ENCODE results near the gene PARP6. TPM values are rescaled to one million over a fixed set of nuclear protein-coding genes. Genes with fewer than 3 reads are reported as not detected.

PARP6 gene
- polyA plus RNA-seq, 4 donors, result 87.4 to 128 (median 97.6) TPM

DNA sequence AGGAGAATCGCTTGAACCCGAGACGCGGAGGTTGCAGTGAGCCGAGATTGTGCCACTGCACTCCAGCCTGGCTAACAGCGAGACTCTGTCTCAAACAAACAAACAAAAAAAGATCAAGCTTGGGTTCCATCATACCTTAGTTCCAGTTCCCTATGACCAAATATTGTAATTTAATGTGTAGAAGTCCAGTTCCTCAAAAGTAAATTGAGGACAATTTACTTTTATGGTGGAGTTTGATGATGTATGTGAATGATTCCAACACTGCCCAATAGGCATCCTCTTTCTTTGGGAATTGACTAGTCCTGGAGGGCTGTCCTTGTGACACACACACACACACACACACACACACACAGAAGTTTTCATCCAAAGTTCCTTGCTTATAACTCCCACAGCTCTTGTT lies 38.6 kb downstream of the PARP6 start:
- DNase-seq (ENCODE audit: low read depth in 4 of 4, low spot score in 3 of 4), result no peak

DNA sequence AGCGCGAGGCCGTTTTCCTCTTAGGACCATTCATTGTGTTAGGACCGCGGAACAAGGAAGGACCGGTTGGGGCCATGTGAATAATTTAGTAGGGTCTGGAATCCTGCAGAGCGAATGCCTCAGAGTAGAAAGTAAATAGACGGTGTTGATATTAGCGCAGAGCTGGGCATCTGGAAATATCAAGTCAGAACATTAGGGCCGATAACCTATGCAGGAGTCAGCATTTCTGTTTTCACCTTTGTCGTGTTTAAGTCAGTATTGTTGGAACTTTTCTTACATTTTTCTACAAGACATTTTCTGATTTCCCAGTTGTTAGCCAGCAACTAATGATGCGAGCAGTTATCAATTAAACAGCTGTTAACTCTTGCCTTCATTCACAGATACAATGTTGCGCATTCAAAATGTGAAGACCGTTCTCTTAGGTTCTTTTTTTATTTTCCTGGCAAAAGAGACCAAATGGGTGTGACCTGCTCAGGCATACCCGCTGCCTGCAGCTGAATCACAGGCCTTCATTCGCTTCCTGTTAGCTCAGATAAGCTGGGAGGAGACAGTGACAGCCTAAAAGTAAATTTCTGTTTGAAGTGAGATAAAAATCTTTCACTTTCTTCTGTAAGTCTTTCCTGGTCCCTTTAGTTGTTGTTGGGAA lies 40.4 kb downstream of the PARP6 start:
- no peak for DNase-seq (ENCODE audit: low read depth in 4 of 4, low spot score in 3 of 4)

DNA sequence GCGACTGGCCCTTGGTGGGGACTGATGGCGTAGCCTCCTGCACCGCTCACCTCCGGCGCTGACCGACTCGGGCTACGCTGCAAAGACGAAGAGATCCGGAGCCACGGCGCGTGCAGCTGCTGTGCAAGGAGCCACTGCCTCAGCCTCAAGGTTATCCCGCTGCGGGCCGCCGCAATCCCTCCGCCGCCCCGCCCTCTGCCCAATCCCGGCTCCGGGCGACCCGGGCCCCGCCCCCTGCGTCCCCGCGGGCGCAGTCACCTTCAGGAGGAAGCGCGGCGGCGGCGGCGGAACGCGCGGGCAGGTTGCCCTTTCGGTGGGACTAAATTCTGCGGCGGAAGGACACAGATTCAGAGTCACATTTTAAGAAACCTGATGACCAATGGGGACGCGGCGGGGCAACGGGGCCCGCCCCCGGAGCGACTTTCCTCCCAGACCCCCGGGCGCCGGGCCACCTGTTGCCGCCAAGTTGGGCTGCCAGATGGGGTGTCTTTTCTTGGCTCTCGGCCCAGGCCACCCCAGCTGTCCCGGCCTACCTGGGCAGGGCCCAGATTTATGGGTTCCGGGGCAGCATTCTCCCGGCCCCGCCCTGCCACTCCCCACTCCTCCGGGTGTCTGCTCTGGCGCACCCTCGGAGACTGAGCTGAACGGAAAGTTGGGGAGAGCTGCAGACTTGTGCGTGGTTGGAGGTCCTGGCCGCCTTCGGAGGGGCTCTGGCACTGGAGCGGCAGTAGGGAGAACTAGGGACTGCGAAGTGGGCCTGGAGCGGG lies 41.1 kb downstream of the PARP6 start, which contains the start of gene PKM:
PKM (minus strand) TSS at position 125 of the 767 bp plus-strand sequence. CDS start 12,093 bp downstream, outside the sequence.
- peak; percentile 92 to 96 (median 93) for DNase-seq (ENCODE audit: low read depth in 4 of 4, low spot score in 3 of 4)

DNA sequence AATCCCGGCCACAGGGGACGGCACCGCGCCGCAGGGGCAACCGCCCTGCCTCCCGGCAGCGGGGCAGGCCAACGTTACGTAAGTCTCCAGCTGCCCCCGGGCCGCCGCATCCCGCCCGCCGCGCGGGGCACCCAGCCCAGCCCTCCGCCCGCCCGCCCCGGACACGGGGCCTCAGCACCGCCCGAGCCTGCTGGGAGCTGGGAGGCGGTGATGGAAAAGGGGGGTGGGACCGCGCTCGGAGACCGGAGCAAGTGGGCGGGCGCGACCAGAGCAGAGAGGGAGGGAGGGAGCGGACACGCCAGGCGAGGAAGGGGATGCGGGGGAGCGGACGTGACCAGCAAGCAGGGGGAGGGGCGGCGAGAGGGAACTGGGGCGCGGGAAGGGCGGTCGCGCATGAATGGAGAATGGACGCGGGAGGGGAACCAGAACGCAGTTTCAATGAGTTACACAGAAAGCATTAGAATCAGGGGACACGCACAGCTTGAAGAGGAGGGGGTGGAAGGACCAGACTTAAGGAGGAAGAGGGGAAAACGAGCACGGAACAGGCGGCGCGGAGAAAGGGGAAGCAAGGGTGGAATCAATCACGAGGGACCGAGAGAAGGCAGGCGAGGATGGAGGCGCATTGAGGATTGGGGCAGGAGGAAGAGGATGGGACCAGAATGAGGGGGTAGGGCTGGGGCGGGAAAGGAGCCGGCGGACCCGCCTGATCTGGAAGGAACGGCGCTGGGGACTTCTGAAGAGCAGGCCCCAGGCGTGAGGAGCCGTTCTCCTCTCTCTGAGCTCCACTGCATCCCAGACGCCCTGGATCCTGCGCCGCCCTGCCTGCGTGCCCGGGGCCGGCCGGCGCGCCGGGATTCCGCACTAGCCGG lies 41.9 kb downstream of the PARP6 start:
- peak; percentile 77 to 89 (median 84) for DNase-seq (ENCODE audit: low read depth in 4 of 4, low spot score in 3 of 4)

DNA sequence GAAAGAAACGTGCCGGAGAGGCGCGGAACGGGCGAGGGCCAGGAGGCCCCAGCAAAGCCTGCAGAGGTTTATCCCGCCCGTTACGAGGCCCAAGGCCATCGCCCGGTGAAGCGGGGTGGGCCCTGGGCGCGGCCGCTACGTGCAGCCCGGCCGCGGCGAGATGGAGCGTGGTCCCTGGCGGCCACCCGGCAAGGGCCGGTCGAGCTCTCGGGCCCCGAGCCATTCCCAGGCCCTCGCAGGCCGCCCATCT lies 42.5 kb downstream of the PARP6 start:
- no peak for DNase-seq (ENCODE audit: low read depth in 4 of 4, low spot score in 3 of 4)

DNA sequence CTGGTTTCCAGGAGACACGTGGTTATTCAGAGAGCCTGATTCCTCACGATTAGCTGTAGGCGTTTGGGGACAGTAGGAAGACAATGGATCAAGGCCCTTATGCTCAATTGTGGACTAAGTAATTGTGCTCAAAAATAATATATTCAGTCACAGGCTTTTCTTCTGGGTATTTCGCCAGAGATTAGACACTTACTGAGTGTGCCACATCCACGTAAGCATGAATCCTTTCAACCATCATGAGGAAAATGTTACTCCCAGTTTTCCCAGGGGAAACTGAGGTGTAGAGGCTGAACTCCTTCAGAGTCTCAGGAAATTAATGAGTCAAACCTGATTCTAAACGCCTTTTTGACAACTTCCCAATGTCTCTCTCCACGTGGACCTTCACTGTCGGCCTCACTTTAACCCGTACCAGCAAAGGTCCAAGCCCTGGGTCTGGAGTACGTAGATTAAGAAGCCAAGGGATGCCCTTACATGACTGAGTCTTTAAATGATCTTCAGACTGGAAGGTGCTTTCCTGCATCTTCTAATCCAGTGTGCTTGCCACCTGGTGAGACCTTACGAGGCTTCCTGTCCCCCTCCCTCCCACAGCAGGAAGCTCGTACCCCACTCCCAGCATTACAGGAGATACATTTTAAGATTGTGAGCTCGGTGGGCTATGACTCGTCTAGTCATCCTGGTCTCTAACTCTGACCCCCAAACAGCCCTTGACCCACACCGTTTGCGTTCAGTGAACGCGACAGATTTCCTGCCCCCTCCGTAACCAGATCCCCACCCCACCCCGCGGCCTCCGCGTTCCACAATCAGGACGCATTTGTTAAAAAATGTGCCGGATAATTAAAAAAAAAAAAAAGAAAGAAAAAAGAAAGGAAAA lies 43.0 kb downstream of the PARP6 start:
- no peak for DNase-seq (ENCODE audit: low read depth in 4 of 4, low spot score in 3 of 4)

DNA sequence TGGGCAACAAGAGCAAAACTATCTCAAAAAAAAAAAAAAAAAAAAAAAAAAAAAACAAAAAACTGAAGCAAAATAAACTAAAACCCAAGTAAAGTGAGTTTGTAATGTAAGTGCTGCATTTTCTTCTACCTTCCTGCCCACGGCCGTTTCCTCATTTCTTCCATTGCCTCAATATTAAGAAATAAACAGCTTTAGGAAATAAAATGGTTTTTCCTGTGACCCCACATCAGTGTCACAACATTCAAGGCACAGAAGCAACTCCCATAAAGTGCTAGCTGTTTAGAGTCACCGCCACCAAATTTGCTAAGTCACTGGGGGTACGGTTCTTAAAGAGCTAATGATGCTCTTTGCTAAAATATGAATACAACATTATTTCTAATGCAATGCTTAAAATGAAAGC lies 44.6 kb downstream of the PARP6 start:
- DNase-seq (ENCODE audit: low read depth in 4 of 4, low spot score in 3 of 4), result no peak

DNA sequence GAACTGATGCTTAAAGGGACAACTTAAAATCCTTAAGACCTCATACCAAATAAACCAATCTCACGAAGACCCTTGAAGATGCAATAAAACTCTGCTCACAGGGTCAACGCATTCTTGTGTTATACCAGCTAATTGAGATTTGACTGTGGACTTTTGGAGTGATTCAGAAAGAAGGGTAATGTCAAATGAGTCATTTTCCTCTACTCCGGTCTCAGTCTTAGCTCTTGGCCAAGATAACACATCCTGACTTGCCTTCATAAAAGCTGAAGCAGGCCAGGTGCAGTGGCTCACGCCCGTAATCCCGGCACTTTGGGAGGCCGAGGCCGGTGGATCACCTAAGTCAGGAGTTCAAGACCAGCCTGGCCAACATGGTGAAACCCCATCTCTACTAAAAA lies 45.2 kb downstream of the PARP6 start:
- no peak for DNase-seq (ENCODE audit: low read depth in 4 of 4, low spot score in 3 of 4)

DNA sequence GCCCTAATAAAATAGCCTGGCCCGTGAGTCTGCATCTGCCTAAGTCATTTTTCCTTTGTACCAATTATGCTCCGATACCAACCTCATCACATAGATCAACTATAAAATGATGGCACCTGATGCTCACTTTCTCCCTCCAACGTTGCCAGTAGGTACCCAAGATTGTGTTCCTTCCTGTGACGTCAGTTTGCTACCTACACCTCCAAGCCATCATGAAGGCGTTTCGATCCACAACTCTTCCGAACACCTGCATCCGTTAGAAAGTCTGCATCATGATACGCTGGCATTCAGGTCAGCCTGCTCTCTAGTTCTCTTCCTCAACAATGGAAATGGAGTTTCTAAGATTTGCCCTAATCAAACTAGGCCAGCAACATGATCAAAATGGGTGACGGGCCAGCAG lies 49.1 kb downstream of the PARP6 start:
- no peak for DNase-seq (ENCODE audit: low read depth in 4 of 4, low spot score in 3 of 4)

DNA sequence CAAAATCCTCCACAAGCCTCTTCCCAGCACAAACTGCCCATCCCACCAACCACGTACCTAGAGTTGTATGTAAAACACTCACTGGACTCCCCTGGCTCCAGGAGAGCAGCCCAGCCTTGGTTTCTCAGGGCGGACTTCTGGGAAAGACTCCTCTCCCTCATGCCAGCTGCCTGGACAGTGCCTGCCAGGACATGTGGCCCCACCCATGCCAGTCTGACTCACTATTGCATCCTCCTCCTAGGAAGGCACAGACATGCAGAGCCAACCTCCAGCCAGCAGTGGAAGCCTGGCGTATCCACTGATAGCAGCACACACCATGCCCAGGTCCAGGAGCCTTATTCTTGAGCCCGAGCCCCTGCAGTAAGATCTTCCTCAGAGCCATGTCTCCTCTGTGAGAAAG lies 50.0 kb downstream of the PARP6 start:
- DNase-seq (ENCODE audit: low read depth in 4 of 4, low spot score in 3 of 4), result no peak

DNA sequence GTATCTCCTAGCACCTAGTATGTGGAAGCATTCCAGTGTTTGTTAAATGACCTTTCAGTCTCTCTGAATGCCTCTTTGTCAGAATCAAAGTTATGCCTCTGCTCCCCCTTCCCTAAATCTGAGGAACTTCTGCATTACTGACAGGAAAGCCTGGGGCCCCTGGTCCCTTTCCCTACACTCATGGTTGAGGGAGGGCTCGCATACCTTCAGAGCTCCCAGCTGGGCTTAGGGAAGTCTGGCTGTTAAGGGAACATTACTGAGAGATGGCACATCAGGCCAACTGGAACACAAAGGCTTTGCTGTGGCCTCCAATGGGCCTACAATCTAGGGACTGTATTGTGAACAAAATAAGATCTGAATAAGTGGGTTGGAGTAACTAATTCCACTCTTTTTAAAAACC lies 51.7 kb downstream of the PARP6 start:
- DNase-seq (ENCODE audit: low read depth in 4 of 4, low spot score in 3 of 4), result no peak

DNA sequence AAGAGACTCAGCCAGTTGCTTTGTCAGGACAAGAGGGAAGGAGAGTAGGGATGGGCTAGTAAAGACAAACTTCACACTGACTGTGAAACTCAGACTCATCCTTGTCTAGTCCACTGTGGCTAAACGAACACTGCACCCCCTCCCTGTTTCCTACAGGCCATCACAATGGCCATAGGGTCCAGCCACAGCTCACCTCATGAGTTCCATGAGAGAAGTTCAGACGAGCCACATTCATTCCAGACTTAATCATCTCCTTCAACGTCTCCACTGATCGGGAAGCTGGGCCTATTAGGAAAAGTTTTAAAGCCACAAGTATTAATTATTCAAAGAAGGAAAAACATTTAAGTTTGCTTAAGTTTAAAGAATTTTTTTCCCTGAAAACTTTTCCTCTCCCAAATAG lies 55.1 kb downstream of the PARP6 start:
- DNase-seq (ENCODE audit: low read depth in 4 of 4, low spot score in 3 of 4), result no peak

DNA sequence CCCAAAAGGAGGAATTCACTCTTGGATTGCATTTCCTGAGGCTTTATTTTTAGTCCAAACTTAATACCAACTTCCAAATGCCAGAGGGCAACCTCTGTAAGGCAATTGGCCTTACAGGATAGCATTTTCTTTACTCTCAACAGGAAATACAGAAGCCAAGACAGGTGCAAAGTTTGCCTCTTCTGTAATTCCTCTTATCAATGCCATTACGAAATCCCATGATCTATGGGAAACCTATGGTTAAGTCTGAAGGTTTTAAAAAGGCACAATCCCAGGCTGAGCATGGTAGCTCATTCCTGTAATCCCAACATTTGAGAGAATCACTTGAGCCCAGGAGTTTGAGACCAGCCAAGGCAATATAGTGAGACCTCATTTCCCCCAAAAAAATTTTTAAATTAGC lies 56.3 kb downstream of the PARP6 start:
- no peak for DNase-seq (ENCODE audit: low read depth in 4 of 4, low spot score in 3 of 4)

DNA sequence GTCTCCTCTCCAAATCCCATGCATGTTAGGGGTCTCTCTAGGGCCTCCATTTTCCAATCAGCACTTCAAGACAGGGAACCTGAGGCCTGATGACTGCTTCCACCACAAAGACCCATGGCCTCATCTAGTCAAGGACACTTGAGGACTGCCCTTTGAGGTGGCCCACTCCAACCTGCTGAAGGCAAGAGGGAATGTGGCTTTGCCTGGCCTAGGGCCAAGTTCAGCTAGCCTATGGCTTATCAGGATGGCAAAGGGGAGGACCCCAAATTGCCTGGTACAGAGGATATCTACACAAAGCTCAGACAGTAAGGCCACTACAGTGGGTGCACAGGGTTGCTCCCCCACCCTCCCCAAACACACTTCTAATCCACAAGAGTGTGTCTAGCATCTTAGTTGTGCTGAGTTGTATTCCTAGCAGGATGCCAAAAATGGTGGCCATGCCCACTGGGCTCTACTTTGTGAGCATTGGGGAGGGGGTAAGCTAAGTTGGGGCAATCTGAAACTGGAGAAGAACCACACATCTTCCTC lies 64.7 kb downstream of the PARP6 start:
- no peak for DNase-seq (ENCODE audit: low read depth in 4 of 4, low spot score in 3 of 4)

DNA sequence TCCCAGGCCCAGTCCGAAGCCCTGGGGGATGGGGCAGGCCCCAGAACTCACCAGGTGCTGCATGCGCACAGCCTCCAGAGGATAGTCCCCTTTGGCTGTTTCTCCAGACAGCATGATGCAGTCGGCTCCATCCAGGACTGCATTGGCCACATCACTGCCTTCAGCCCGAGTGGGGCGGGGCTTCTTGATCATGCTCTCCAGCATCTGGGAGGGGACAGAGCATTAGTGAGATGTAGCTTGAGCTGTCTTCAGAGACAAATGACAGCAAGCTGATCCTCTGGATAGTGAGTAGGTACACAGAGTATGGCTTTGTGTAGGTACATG lies 65.7 kb downstream of the PARP6 start:
- DNase-seq (ENCODE audit: low read depth in 4 of 4, low spot score in 3 of 4), result no peak

DNA sequence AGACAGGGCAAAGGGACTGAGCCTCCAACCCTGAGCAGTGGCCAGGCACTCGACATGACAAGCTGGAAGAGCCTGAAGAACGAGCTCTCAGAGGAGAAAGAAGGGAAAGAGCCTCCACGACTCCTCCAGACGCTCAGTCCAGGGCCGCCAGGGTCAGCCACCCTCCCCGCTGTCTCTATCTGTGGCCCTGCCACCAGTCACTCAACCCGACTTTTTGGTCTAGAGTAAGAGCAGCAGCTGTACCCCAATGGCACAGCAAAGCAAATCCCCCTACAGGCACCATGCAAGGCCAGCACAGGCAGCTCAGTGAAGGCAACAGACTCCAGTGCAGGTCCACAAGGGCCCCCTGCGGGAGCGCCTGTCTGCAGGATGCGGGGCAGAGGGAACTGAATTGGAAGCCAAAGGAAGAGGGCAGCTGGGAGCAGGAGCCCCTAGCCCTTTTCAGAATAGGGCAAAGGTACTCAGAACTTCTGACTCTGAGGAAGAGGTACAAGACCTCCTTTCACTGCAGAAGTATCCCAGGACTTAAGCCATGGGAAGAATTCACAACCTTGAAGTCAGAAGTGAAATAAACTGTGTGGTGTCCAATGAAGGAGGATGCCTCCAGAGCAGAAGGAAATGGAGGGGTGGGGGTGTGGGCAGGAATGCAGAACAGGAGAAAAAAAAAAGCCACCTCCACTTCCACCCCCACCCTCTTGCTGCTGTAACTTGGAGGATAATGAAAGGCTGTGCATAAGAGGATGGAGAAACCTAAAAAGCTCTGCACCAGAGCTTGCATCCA lies 66.3 kb downstream of the PARP6 start:
- DNase-seq (ENCODE audit: low read depth in 4 of 4, low spot score in 3 of 4), result no peak

DNA sequence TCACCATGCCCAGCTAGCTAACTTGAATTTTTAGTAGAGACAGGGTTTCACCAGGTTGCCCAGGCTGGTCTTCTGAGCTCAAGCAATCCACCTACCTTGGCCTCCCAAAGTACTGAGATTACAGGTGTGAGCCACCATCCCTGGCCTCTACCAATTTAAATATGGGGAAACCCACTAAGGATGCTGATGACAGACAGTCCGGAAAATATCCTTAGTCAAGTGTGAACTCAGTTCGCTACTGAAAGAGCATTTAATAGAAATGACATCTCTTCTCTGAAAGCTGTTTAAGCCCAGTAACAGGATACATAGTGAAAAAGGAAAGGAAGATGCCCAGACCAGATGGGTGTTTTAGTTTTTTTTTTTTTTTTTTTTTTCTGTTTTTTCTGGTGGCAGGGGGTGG lies 67.1 kb downstream of the PARP6 start:
- no peak for DNase-seq (ENCODE audit: low read depth in 4 of 4, low spot score in 3 of 4)

DNA sequence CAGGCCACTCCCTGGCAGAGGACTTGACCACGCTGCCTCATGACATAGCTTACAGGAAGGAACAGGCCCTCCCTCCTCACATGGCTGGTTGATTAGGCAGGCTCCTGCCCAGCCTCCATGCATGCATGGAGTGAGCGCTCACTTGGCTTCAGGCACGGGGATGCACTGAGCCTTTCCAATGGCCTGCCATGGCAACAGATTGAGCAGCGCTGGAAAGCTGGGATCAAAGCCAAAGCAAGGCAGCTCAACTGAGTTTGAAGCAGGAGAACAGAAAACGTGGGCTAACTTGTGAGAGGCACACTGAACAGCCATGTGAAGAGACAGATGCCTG lies 68.9 kb downstream of the PARP6 start:
- no peak for DNase-seq (ENCODE audit: low read depth in 4 of 4, low spot score in 3 of 4)

DNA sequence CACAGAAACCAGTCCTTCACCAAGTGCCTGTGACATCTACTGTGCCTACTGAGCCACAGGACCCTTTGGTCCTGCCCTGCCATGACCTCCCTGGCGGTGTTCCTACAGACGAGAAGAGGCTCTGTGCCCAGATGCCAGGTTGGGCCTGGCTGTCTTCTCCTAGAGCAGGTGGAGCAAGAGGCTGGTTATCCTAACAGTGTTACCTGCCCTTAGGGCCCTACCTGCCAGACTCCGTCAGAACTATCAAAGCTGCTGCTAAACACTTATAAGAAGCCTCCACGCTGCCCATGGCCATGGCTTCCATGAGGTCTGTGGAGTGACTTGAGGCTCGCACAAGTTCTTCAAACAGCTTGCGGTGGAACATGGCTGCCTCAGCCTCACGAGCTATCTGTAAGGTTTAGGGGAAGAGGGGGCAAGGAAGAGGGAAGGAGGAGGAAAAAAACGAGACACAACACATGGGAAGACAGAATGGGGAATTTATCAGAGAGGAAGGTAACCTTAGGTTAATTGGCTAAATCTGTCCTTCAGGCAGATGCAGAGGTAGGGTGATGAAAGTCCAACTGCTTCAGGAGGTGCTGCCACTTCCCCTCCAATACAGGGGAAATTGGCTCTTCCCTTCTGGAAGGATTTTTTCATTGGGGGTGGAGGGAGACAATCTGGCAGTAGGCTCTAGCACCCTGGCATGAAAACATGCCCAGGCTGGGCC lies 69.4 kb downstream of the PARP6 start:
- no peak for DNase-seq (ENCODE audit: low read depth in 4 of 4, low spot score in 3 of 4)

All from right renal pelvis (tissue), 4 donors.